Sigmoid colon (tissue), 7 donors: ENCODE measurements around the gene ADAM19. TPM values are rescaled to one million over a fixed set of nuclear protein-coding genes. Genes with fewer than 3 reads are reported as not detected.

Experiments used
- DNase-seq: peaks from one replicate; pipeline ENCODE4 v3.0.0-alpha.2; 2019
- H3K27ac ChIP-seq, 4 donors: fragments of 200-600 bp; sonication (generic); one replicate each; pipeline ENCODE4 v1.5.1; 2016 to 2019; ENCODE audit warnings: mild to moderate bottlenecking in 1 of 4
- H3K27me3 ChIP-seq, 3 donors: fragments of 200-600 bp; sonication (generic); one replicate each; pipeline ENCODE4 v1.5.1; 2019; ENCODE audit warnings: mild to moderate bottlenecking in 1 of 3
- H3K36me3 ChIP-seq, 4 donors: fragments of 200-600 bp; sonication (generic); one replicate each; pipeline ENCODE4 v1.5.1; 2016 to 2019
- H3K4me1 ChIP-seq, 4 donors: fragments of 200-600 bp; sonication (generic); one replicate each; pipeline ENCODE4 v1.5.1; 2017 to 2019
- H3K4me3 ChIP-seq, 4 donors: fragments of 200-600 bp; sonication (generic); one replicate each; pipeline ENCODE4 v1.5.1; 2017 to 2019; ENCODE audit warnings: mild to moderate bottlenecking in 2 of 4, moderate library complexity in 1 of 4
- H3K9me3 ChIP-seq, 4 donors: fragments of 200-600 bp in 3 of 4; sonication (generic) in 3 of 4; one replicate each; pipeline versions ENCODE4 v1.5.1 to v1.6.1; 2013 to 2019
- EP300 ChIP-seq, 4 donors: sonication (generic); formaldehyde crosslinking; IDR thresholded peaks; one replicate each; pipeline ENCODE4 v1.6.1; 2017; ENCODE audit warnings: antibody characterized with exemption in 4 of 4
- POLR2A ChIP-seq, 2 donors: fragments of 450-650 bp; IDR thresholded peaks; one replicate each; pipeline ENCODE4 v1.6.1; 2016; ENCODE audit warnings: antibody characterized with exemption in 2 of 2, mild to moderate bottlenecking in 2 of 2, moderate library complexity in 2 of 2
- POLR2AphosphoS5 ChIP-seq, 4 donors: sonication (generic); formaldehyde crosslinking; IDR thresholded peaks; one replicate each; pipeline ENCODE4 v1.6.1; 2017; ENCODE audit warnings: antibody characterized with exemption in 4 of 4
- WGBS, 2 donors: extraction: QIAGEN DNeasy Blood & Tissue Kit; methylation state at CpG; one replicate each; pipeline ENCODE4 v1.1.7; 2013; 5-methylcytosine and 5-hydroxymethylcytosine counted together
- intact Hi-C: fragments of 100-400 bp; cut with DNase I; formaldehyde crosslinking; loops from one replicate; pipeline ENCODE4 v1.15.1; 2023
- polyA plus RNA-seq, 3 donors: library from polyadenylated mRNA; stranded (reverse); fragments of 200-250 nt; gene quantifications; one replicate each; pipeline ENCODE4 v1.2.3, GENCODE V29; 2013
- total RNA-seq, 4 donors: library from RNA; depleted of rRNA; stranded (reverse); fragments of >200 nt; gene quantifications; one replicate each; pipeline ENCODE4 v1.1.0, GENCODE V29; 2016
- TF ChIP-seq, protein P1 (sequence below), 4 experiments: fragments of 450-650 bp in 3 of 4; fragments of 200-600 bp in 1 of 4; IDR thresholded peaks; one replicate each; pipeline ENCODE4 v1.5.1; 2016 to 2019; ENCODE audit warnings: antibody characterized with exemption in 4 of 4, mild to moderate bottlenecking in 3 of 4, moderate library complexity in 2 of 4
- donor health status: healthy with polysubstance abuse.
- donor health status: Bipolar disorder and iron deficiency.
- donor health status: healthy.

The ADAM19 gene
- total and polyA plus RNA-seq, 7 donors, result 1.2 to 53.2 (median 18.8) TPM

- no peaks in the 10 kb centered on the region for H3K36me3 ChIP-seq
- TF ChIP-seq, protein P1, sequence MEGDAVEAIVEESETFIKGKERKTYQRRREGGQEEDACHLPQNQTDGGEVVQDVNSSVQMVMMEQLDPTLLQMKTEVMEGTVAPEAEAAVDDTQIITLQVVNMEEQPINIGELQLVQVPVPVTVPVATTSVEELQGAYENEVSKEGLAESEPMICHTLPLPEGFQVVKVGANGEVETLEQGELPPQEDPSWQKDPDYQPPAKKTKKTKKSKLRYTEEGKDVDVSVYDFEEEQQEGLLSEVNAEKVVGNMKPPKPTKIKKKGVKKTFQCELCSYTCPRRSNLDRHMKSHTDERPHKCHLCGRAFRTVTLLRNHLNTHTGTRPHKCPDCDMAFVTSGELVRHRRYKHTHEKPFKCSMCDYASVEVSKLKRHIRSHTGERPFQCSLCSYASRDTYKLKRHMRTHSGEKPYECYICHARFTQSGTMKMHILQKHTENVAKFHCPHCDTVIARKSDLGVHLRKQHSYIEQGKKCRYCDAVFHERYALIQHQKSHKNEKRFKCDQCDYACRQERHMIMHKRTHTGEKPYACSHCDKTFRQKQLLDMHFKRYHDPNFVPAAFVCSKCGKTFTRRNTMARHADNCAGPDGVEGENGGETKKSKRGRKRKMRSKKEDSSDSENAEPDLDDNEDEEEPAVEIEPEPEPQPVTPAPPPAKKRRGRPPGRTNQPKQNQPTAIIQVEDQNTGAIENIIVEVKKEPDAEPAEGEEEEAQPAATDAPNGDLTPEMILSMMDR (IDR thresholded peaks at IDR 0.05), result no peak
- TF ChIP-seq POLR2AphosphoS5 (IDR thresholded peaks at IDR 0.05) (no peak), EP300 (IDR thresholded peaks at IDR 0.05) (no peak), POLR2A (IDR thresholded peaks at IDR 0.05) (no peak)
- no peaks in the 10 kb centered on the region for H3K27me3 ChIP-seq
- no peak overlapping the region for H3K4me3 ChIP-seq
- intact Hi-C loops, result no loop called here
- no peaks in the 10 kb centered on the region for H3K9me3 ChIP-seq
- WGBS, 2 donors, result 93 to 94% methylated on average over 5 of the region's 5 CpGs
- peaks cover 0 to 36% (median 22%) of the 10 kb centered on the region in 4 donors for H3K4me1 ChIP-seq
- DNase-seq, result no peak
- no peak overlapping the region for H3K27ac ChIP-seq
Observed at GRCh38 chr5:157457391-157457790, 118.2 kb downstream of the ADAM19 start.

DNA sequence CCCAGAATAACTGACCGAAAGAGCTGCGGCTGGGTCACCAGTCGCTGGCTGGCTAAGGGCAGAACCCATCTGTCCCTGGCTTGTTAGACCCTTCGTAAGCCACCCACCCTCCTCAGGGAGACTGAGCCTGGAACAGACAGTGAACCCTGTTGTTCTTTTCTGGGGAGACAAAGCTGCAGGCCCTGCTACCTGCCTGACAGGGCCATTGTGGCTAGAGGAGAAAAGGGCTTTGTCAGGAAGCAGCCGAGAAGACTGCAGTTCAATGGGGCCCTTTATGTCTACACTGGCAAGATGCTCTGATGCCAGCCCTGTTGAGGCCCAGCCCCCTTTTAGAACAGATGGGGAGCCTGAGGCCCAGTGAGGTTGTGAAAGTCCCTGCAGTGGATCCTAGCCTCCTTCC lies 119.3 kb downstream of the ADAM19 start:
- DNase-seq, result no peak
- TF ChIP-seq, protein P1 (IDR thresholded peaks at IDR 0.05), result no peak
- TF ChIP-seq EP300 (IDR thresholded peaks at IDR 0.05), result no peak
- no peak for TF ChIP-seq POLR2A (IDR thresholded peaks at IDR 0.05)
- no peak for TF ChIP-seq POLR2AphosphoS5 (IDR thresholded peaks at IDR 0.05)
- intact Hi-C loops, result no loop called here
- Histone ChIP-seq H3K4me3 (no peak overlapping the region), H3K36me3 (no peaks in the 10 kb centered on the region), H3K27ac (no peak overlapping the region), H3K27me3 (no peaks in the 10 kb centered on the region), H3K9me3 (no peaks in the 10 kb centered on the region), H3K4me1 (peaks cover 0 to 25% (median 19%) of the 10 kb centered on the region in 4 donors)
- WGBS, 2 donors, result 77 to 96% methylated on average over 5 of the region's 5 CpGs

DNA sequence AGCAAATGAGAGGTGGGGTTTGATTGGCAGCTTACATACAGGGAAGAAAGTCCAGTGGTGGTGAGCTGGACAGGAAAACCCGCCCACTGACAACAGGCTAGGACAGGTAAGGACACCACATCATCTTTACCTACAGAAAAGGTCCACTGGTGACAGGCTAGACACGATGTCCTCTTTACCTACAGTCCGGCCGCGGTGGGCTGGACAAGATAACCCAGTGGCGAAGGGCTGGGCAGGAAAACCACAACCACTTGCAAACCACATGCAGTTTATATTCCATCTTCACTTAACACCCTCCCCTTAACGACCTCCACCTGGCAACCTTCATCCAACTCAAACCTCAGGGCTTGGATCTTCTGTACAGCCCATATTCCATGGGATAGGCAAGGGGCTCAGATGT lies 120.5 kb downstream of the ADAM19 start:
- intact Hi-C loops, result no loop called here

DNA sequence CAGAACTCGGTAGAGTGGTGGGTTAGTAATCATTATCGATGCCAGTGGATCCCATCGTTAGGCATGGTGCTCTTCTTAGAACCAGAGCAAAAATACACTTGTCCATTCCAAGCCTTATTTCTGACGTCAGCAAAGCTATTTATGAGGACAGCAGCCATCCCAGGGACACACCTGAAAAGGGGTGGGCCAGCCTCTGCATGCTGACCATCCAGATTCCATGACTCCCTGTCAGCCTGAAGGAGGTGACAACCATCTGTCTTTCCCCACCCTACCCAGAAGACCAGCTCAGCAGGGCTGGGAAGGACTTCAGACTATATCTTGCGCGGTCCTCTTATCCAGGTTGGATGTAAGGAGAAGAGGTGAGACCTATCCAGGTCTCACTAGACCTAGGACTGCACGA lies 121.3 kb downstream of the ADAM19 start:
- Histone ChIP-seq H3K4me3 (no peak overlapping the region), H3K27me3 (no peaks in the 10 kb centered on the region), H3K36me3 (no peaks in the 10 kb centered on the region), H3K4me1 (peaks cover 0 to 17% (median 8%) of the 10 kb centered on the region in 4 donors), H3K9me3 (no peaks in the 10 kb centered on the region), H3K27ac (no peak overlapping the region)
- no peak for DNase-seq
- TF ChIP-seq POLR2AphosphoS5 (IDR thresholded peaks at IDR 0.05) (no peak), EP300 (IDR thresholded peaks at IDR 0.05) (no peak), POLR2A (IDR thresholded peaks at IDR 0.05) (no peak)
- TF ChIP-seq, protein P1 (IDR thresholded peaks at IDR 0.05), result no peak
- intact Hi-C loops, result loop anchor here (5.0 kb wide), 1 partner anchor 118 kb away; no protein-coding TSS in a partner anchor
- 87 to 88% methylated on average over 7 of the region's 7 CpGs for WGBS, 2 donors

More for the DNA sequence above, 120.5 kb downstream of the ADAM19 start:
- Histone ChIP-seq H3K36me3 (no peaks in the 10 kb centered on the region), H3K4me3 (no peak overlapping the region), H3K4me1 (peaks cover 0 to 17% (median 7%) of the 10 kb centered on the region in 4 donors), H3K9me3 (no peaks in the 10 kb centered on the region), H3K27ac (no peak overlapping the region), H3K27me3 (no peaks in the 10 kb centered on the region)
- DNase-seq, result no peak
- TF ChIP-seq EP300 (IDR thresholded peaks at IDR 0.05) (no peak), POLR2AphosphoS5 (IDR thresholded peaks at IDR 0.05) (no peak), POLR2A (IDR thresholded peaks at IDR 0.05) (no peak)
- TF ChIP-seq, protein P1 (IDR thresholded peaks at IDR 0.05), result no peak
- WGBS, 2 donors, result 62 to 78% methylated on average over 7 of the region's 7 CpGs

DNA sequence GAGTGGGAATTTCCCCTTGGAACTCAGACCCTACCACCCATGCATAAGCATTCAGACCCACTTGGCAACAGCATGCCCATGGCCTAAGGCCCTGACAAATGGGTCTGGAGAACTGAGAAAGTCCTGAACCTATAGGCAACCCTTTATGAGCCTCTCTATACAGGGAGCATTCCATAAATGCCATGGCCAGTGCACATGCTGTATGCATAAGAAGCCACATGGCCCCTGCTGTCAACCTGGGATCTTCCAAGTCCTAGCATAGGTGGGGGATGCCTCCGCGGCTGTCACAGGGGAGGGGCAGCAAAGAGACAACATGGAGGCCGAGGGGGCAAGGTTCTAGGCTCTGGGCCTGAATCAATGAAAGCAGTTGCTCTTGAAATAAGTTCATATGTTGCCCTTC lies 123.8 kb downstream of the ADAM19 start:
- peaks cover 0 to 34% (median 17%) of the 10 kb centered on the region in 4 donors for H3K4me1 ChIP-seq
- H3K36me3 ChIP-seq, result no peaks in the 10 kb centered on the region
- DNase-seq, result no peak
- H3K27me3 ChIP-seq, result no peaks in the 10 kb centered on the region
- TF ChIP-seq EP300 (IDR thresholded peaks at IDR 0.05), result no peak
- TF ChIP-seq POLR2A (IDR thresholded peaks at IDR 0.05), result no peak
- TF ChIP-seq, protein P1 (IDR thresholded peaks at IDR 0.05), result no peak
- no peak for TF ChIP-seq POLR2AphosphoS5 (IDR thresholded peaks at IDR 0.05)
- no peak overlapping the region for H3K4me3 ChIP-seq
- H3K27ac ChIP-seq, result peak overlapping the region in 1 of 4 donors; percentile 83
- 90 to 95% methylated on average over 3 of the region's 3 CpGs for WGBS, 2 donors
- no peaks in the 10 kb centered on the region for H3K9me3 ChIP-seq
- intact Hi-C loops, result loop anchor here (5.0 kb wide), 1 partner anchor 120 kb away; no protein-coding TSS in a partner anchor
